Activated naive CD4-positive, alpha-beta T cell treated with anti-CD3 and anti-CD28 coated beads, Interleukin-2, amount 50 U/mL, for 16 hours (primary cell): ENCODE data around the gene MSI2.

Source experiments
- DNase-seq: peaks from one replicate; pipeline ENCODE4 v3.0.0-alpha.2; 2020

The MSI2 gene

GRCh38 chr17:57566721-57567120 is 310.4 kb downstream of the MSI2 start:
- DNase-seq, result no peak

GRCh38 chr17:57567251-57567650 is 310.9 kb downstream of the MSI2 start:
- DNase-seq, result no peak

- DNase-seq, result no peak
Measured at GRCh38 chr17:57568340-57568739, 312.0 kb downstream of the MSI2 start.

GRCh38 chr17:57569021-57569420 is 312.7 kb downstream of the MSI2 start:
- no peak for DNase-seq

DNA sequence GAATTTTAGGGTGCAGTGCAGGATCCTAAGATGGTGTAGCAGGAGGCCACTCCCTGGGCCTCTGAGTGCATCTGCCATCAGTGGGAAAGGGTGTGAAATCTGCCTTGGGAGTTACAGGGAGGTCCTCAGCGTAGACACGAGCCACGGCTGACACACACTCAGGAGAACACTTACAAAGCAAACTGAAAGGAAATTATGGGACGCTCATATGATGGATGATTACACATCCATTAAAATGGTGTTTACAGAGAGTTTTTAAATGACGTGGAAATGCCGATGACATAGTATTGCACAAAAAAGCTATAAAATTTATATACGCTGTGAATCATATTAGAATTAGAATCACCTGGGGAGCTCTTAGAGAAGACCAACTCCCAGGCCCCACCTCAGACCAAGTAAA is 313.5 kb downstream of the MSI2 start:
- DNase-seq, result no peak

- DNase-seq, result no peak
Measured at GRCh38 chr17:57570724-57571344, 314.5 kb downstream of the MSI2 start.

DNA sequence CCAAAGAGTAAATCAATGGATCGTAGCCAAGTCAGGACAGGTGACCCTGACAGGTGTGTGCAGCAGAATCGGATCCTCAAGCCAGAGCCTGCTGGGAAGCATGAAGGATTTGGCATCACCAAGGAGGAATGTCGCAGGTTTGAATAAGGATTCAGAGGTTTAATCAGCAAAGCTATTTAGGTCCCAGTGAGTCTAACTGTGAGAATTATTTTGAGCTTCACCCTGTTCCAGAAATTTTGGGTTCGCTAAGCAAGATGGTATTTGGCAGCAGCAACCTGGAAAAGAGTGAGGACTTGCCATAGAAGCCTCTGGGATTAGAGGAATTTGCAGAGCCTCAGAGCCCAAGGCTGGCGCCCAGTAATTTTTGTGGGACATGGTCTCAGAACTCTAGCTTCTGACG is 315.7 kb downstream of the MSI2 start:
- DNase-seq, result no peak

DNA sequence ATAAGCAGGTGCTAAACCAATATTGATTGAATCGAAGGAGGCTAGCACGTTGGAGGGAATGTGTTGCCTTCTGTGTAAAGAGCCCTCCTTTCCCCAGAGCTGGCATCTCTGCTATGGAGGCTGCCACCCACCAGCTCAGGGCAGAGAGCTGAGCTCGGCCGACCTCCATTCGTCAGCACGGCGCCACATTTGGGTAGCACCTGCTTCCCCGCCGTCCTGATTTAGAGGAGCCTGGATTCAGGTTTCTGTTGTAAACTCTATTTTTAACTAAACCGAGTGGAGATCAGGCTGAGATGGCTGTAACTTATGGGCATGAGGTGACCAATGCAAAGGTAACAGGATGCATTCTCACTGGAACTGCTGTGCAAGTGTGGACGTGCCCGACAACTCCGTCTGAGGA is 316.3 kb downstream of the MSI2 start:
- DNase-seq, result no peak

DNA sequence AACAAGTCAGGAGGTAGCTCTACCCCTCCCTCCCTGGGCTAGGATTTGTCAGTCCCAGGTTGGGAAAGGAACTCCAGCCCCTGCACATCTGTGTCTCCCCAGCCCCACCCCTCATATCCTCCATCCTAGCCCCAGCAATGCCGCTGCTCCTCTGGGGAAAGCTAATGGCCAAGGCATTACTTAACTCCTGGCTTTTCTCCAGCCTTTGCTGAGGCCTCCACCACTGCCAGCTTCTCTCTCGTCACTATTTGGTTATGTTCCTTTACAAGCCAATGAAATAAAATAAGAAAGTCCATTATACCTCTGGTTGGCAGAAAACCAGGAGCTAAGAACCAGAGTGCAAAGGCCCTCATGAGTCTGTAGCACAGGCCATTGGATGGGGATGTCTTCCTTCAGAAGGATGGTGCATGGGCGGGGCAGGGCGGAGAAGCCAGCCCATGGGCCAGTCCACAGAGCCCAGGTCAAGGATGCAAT is 317.8 kb downstream of the MSI2 start:
- no peak for DNase-seq

- DNase-seq, result no peak
Measured at GRCh38 chr17:57576744-57577143, 320.4 kb downstream of the MSI2 start.

DNA sequence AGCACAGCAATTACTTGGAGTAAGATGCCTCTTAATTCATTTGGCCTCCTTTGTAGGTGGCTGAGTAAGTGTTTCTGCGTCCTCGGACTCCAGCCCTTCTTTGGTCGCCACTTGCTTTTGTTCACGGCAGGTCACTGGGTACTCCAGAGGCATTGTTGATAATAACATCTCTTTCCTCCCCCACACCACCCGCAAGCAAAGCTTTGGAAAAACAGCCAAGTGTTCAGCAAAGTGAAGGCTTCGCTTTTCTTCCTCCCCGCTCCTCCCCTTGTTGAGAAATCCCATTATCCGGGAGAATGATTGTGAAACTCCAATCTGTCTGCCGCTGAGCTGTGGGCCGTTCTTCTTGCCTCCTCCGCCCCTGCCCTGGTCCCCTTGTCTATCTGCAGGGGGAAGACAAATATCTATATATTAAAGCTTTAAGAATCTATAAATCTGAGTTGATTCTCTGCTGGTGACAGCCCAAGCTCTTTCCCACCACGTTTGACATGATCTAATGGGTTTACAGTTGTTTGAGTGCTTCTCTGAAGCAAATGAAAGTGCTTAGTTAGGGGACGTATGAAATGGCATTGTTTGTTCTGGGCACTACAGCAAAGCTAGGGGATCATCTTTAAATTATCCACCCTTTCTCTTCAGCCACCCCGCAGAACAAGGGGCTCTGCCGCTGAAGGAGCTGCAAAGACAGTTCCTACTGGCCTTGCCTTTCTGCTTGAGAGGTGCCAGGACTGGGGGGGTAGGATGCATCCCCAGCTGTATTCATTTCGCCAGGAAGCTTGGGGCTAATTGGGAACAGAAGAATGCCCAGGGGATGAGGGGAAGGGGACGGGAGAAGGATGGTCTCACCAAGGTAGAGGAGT is 321.7 kb downstream of the MSI2 start:
- DNase-seq, result no peak

GRCh38 chr17:57578608-57579225 is 322.4 kb downstream of the MSI2 start:
- DNase-seq, result no peak

DNA sequence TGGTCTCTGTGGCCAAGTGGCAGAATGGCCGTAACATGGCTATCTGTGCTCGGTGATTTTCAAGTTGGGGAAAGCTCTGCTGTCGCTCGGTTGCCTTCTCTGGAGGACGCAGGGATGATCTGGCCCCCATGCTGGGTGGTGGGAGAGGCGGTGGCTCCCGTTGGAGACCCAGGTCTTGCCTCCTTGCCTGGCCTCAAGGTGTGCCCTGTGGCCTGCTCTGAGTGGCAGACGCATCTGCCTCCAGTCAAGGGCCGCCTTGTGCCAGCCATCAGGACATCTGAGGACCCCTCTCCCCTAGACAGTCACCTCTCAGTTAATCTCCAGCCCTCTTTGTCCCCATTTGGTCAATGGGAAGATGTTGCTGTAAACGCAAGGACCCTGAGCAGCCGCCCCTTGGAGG is 322.9 kb downstream of the MSI2 start:
- DNase-seq, result no peak

GRCh38 chr17:57580055-57580739 is 323.9 kb downstream of the MSI2 start:
- DNase-seq, result no peak

DNA sequence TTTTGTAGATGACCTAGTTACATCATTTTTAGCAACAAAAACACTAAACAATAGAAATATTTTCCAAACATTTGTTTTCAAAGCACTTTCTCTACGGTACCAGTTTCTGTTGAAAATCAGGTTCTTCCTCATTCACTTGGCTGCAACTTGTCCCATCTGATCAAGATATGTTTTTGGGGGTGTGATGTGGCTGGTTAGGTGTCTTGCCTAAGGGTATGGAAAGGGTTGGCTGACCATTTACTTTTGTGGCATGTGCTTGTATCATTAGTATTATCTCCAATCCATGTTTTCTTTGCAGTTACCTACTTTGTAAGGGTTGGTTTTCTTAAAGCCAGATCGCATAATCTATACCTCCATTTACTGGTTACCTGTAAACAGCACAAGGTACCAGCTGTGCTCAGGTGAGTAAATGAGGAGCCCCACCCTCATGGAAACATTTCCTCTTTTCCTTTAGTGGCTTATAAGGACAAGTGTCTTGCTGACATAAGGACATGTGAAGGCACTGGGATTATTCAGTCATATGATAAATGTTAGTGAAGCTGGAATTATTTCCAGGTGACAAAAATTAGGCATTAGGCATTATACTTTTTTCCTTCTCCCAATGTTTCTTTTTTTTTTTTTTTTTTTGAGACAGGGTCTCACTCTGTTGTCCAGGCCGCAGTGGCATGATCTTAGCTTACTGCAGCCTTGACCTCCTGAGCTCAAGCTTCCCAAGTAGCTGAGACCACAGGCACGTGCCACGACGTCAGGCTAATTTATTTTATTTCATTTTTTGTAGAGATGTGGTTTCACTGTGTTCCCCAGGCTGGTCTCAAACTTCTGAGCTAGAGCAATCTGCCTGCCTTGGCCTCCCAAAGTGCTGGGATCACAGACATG is 326.8 kb downstream of the MSI2 start:
- no peak for DNase-seq

DNA sequence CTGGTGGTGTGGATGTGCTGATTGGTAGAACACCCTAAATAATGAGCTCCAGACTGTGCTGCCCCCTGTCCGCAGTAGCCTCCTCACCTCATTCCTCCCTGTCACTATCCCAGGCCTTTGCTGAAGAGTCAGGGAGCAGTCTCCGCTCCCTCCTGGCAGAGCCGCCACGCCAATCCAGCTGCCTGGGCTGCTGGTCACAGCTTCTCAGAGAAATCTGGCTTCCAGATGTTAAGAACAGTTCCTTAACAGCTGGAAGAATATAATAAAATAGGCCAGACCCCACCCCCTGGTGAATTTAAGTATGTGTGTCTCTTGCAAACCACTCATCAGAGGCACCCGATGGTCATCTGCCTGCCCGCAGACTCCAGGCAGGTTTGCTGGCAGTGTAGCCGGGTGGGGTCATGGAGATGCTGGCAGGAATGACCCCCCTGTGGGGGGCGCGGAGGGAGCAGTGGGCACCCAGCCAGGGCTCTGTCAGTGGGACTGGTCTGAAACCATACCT is 327.8 kb downstream of the MSI2 start:
- no peak for DNase-seq

- no peak for DNase-seq
Measured at GRCh38 chr17:57585341-57586195, 329.2 kb downstream of the MSI2 start.

DNA sequence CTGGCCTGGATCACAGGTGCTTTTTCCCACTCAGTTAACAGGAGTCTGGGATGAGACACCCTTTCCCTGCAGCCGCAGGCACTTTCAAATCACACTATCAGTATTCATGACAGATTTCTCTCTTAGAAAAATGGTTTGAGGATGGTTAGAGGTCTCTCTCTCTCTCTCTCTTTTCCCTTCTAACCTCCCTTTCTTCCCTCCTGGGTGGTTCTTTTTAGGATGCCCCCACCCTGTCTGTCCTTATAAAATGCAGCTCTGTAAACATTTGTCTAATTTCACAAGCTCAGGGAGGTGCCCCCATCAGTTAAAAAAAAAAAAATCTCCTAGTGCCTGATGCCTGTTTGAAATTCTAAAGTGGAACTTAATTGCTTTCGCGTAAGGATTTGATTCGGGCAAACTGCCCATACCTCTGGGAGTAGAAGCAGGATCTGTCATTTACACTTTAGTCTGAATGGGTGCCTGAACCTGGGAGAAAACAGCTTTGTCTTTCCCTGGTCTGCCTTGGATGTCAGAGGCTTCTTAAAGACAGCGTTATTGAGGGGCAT is 329.9 kb downstream of the MSI2 start:
- no peak for DNase-seq

- DNase-seq, result no peak
Measured at GRCh38 chr17:57586742-57587141, 330.4 kb downstream of the MSI2 start.

DNA sequence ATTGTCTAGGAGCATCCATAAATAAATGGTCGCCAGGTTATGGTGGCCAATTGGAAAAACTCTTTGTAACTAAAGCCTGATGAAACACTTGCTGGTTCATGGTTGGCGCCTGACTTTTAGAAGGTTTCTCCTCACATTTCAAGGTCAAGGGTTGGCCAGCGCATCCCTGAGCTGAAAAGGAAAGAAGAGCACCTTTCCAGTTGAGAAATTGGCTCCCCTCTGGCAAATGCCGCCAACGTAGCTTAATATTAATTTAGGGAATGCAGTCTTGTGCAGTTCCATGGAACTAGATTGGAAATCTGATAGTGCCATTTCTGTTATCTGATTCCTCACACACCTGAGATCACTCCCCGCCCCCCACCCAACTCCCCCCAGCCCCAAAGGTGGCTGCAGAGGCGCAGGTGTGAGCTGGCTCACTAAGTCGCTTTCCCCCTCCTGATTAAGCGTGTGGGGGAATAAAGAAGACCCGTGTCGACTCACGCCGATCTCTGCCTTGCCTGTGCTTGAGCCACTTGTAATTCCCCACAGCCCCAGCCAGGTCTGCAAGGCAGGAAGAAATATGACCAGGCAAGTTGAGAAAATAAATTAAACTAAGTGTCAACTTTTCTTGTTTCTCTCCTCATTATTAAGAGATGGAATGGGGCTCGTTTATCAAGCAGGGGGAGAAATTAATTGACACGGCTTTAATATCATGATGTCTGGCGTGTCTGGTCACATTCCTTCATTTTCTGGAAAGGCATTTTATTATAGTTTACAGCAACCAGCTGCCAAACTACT is 331.1 kb downstream of the MSI2 start:
- DNase-seq, result no peak
